Measurements from ENCODE around the gene FAM13C. TPM values are rescaled to one million over a fixed set of nuclear protein-coding genes. Genes with fewer than 3 reads are reported as not detected.

Gene FAM13C
- total RNA-seq, 1 donor from 2014 or later = 20.8 TPM

- no peak for FAIRE-seq
Observed at GRCh38 chr10:59320355-59320754, 42.0 kb downstream of the FAM13C start.

GRCh38 chr10:59319854-59320253, 42.5 kb downstream of the FAM13C start:
- no peak for FAIRE-seq
- no peak for DNase-seq (ENCODE audit: low spot score in 2 of 2)

More at GRCh38 chr10:59320355-59320754, 42.0 kb downstream of the FAM13C start:
- no peak for DNase-seq (ENCODE audit: low spot score in 2 of 2)

DNA sequence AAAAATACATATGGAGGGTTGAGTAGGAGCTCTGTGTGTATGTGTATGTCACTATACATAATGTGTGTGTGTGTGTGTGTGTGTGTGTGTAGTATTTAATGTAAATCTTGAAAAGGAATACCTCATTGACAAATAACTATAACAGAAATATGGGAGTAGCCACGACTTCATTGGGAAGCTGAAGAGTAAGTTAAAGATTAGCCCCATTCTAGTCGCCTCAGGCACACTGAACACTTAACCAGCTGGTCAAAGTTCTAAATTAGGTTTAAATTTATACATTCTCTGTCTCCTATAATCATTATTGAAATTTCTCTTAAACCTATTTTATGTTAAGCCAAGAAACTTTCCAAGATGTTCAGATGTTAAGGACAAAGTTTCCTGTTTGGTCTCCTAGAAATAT, 45.3 kb downstream of the FAM13C start:
- no peak for FAIRE-seq

GRCh38 chr10:59315465-59315864, 46.9 kb downstream of the FAM13C start:
- DNase-seq (ENCODE audit: low spot score in 2 of 2) (no peak), FAIRE-seq (no peak)

More for the DNA sequence above, 45.3 kb downstream of the FAM13C start:
- no peak for DNase-seq (ENCODE audit: low spot score in 2 of 2)

DNA sequence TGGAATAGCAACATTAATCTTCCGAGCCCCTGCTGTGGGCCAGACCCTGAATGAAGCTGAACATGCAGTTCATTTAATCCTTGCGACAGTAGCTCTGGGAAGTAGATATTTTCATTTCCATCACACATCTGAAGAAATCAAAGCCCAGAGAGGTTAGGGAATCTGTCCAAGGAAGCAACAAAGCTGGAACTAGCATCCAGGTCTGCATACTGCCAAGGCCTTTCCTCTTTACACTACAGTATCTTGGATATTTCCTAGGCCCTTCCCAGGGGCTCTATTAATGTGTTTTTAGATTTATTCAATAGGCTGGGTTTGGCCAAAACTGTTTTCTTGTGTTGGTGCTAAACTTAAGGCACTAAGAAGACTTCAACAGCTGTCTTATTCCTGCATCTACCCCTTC, 48.1 kb downstream of the FAM13C start:
- DNase-seq (ENCODE audit: low spot score in 2 of 2) = no peak
- FAIRE-seq = no peak

DNA sequence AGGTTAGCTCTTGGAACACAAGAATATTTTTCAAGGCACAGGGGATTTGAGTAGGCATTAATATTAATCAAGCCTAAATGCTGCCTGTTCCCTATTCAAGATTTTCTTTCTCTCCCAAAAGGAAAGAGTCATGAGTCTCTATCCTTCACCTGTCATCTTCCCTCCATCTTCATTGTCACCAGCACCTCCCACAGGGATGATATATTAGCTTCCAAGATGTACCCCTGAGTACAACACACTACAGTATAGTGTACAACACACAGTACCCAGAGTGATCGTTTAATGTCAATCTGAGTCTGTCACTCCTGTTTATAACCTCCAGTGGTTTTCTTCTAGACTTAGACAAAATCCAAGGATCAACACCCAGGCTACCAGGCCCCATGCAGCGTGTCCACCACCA, 50.1 kb downstream of the FAM13C start:
- DNase-seq (ENCODE audit: low spot score in 2 of 2) = no peak
- FAIRE-seq = no peak

- FAIRE-seq (no peak), DNase-seq (ENCODE audit: low spot score in 2 of 2) (no peak)
Observed at GRCh38 chr10:59311025-59311424, 51.3 kb downstream of the FAM13C start.

GRCh38 chr10:59310324-59310914, 51.9 kb downstream of the FAM13C start:
- DNase-seq (ENCODE audit: low spot score in 2 of 2) = no peak
- no peak for FAIRE-seq

- FAIRE-seq (no peak), DNase-seq (ENCODE audit: low spot score in 2 of 2) (no peak)
Observed at GRCh38 chr10:59304521-59305097, 57.7 kb downstream of the FAM13C start.

DNA sequence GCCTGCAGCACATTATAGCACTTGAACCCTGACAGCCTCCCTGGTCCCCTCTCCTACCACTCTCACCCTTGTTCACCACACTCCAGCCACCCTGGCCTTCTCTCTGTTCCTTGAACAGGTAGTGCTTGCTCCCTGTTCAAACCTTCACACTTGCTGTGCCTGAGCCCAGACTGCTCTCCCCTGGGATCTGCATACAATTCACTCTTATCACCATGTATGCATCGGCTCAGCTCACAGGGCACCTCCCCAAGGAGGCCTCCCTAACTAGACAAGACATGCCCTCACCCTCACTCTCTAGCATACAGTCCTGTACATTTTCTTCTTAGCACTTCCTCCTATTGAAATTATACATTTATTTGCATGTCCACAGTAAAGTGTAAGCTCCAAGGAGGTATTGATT, 59.3 kb downstream of the FAM13C start:
- no peak for DNase-seq (ENCODE audit: low spot score in 2 of 2)
- no peak for FAIRE-seq

DNA sequence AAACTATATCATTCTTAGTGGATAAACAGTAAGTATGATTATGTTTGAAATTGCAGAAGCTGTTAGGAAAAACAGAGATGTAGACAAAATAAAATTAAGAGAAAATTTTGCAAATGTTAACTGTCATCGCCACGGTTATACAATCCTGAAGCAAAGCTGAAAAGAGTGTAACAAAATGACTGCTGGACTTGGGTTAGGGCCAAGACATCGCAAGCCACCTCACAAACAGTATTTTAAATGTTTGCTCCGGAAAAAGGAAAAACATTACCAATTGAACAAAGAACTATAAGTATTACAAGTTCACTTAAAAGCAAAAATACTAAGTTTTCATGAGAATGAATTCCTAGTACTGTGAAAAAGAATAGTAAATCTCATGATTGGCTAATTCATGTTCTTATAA, 60.0 kb downstream of the FAM13C start:
- DNase-seq (ENCODE audit: low spot score in 2 of 2) (no peak), FAIRE-seq (no peak)

DNA sequence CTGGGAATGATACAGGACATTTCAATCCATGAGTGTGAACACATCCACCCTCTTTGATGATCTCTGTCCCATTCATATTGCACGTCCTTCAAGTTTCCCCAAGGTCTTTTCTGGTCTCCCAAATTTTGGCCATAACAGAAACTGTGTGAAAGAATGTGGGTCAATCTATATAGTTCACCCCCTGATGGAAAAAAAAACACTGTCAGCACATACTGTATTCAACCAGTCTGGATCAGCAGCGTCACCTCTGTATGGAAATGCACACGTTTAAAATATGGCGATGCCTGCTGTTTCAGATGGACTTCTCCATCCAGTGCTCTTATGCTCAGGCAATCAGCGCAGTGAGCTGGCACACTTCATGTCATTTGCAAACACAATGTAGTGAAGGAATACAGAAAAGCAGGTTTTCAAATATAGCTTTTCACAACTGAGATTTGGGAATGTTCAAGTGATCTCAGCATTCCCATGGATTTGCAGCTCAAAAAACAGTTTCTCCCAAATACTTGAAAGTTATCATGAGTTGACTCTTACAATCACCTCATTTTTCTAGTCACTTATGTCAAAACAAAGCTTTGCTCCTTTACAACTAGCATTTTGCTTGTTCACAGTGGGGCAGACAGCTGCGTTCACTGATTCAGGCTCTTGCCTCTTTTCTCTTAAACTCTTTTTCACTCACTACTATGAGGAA, 61.1 kb downstream of the FAM13C start:
- DNase-seq (ENCODE audit: low spot score in 2 of 2) (no peak), FAIRE-seq (no peak)

- no peak for FAIRE-seq
- DNase-seq (ENCODE audit: low spot score in 2 of 2) = no peak
Observed at GRCh38 chr10:59300386-59300785, 62.0 kb downstream of the FAM13C start.

DNA sequence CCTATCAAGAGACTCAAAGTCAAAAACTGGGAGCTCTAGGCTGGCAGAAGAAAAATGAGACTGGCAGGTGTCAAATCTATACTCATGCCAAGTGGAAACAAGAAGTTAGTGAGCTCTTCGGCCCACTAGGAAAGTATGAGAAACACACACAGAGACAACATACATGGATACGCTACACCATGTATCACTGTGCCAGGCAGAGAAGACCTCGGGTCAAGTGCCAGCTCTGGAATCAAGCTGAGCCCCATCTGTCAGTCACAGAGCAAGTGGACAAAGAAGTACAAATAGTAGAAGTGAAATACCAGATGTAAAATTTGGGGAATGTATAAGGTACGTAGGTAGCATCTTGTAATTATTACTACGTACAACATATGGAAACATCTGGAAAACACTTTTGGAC, 62.4 kb downstream of the FAM13C start:
- no peak for FAIRE-seq
- no peak for DNase-seq (ENCODE audit: low spot score in 2 of 2)

- DNase-seq (ENCODE audit: low spot score in 2 of 2) (no peak), FAIRE-seq (no peak)
Observed at GRCh38 chr10:59290448-59290847, 71.9 kb downstream of the FAM13C start.

DNA sequence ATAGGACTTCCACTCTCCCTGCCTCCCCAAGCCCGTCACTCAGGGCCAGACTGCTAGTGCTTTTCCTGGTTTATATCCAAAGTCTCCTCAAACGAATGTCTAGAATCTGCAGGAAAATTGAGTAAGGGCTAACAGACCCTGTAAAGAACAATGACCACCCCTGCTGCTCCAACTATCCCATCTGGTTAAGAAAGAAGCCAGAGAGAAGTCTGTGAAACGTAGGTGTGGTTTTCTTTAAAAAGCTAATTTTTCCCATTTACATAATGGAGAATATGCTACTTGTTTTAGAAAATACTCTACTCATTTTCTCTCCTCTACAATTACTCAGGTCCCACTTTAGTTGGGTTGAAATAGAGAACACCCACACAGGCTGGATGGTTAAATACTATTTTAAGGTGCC, 72.5 kb downstream of the FAM13C start:
- DNase-seq (ENCODE audit: low spot score in 2 of 2) = no peak

DNA sequence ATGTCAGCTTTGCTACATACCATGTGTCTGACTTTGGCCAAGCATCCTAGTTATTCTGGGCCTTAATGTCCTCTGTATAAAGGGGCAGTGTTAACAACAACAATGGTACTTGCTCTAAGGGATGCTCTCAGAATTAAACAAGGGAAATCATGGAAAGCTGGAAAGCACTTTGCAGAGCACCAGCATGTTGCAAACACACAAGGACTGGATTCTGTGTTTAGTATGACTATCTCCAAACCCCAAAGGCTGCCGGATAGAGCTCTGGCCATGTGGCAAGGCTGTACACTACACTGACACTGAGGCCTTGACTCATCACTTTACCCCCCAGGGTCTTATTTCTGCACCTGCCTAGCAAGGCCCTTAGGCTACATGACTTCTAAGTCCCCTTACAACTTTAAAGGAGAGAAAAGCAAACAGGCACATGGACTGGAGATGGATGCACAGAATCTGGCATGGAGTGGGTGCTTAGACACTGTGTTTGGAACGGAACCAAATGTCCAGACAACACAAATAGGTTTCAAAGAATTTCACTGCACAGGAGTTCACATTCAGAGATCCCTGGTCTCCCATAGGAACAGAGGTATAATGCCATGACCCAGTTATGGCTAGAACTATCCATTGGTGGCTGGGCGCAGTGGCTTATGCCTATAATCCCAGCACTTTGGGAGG, 74.6 kb downstream of the FAM13C start:
- FAIRE-seq = peak; percentile 58
- peak in 1 of 2 donors; percentile 12 for DNase-seq (ENCODE audit: low spot score in 2 of 2)

More for the DNA sequence above, 72.5 kb downstream of the FAM13C start:
- FAIRE-seq = no peak

- FAIRE-seq (peak; percentile 33), DNase-seq (ENCODE audit: low spot score in 2 of 2) (no peak)
Observed at GRCh38 chr10:59285848-59286247, 76.5 kb downstream of the FAM13C start.

DNA sequence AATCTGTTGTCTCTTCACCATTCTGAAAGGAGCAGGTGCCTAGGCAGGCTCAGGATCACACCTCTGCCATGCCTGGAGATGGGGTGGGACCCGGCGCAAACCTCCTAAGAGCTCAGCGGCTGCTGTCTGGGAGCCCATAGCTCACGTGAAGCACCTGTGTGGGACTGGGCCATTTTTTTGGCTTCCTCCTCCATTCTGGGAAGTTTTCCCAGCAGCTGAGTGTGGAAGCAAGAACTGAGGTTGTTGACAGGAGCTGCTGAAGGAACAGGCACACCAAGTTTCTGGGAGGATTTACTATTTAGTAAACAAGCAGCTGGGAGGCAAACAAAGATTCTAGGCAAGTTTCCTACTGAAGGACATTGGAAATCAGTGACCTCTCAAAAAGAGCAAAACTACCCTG, 77.3 kb downstream of the FAM13C start:
- DNase-seq (ENCODE audit: low spot score in 2 of 2) (no peak), FAIRE-seq (no peak)

DNA sequence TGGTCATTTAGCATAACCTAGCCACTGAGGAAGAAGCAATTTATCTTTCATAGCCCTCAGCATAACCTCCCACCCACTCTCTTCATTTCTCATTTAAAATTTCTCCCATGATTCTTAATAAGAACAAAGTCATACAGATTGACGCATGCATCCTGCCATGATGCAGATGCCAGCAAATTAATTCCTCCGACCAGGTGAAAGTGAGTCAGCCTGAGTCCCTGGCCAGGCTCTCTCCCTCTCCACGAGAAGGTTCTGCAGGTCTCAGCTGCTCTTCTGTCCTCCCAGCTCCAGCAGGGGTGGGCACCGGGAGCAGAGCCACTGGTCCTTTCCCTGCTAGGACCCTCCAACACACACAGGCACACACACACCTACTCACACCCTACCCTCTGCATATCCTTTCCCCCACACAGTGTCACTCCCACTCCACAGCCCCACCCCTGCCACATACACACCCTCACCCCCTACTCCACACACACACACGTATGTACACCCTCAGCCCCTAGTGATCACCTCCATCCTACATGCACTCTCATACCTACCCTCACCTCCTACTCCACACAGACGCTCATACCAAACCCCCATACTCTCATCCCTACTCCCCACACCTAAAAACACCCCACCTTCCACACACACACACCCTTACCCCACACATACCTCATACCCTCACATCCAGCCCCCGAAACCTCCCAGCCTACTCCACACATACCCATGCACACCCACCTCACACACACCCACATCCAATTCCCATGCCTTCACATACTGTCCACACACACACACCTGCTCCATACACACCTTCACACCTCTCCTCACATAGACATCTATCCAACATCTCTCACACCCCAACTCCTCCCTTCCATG, 78.0 kb downstream of the FAM13C start:
- FAIRE-seq = no peak
- no peak for DNase-seq (ENCODE audit: low spot score in 2 of 2)
